Lower leg skin (tissue), 4 donors: ENCODE results near the gene PSMD5. TPM values are rescaled to one million over a fixed set of nuclear protein-coding genes. Genes with fewer than 3 reads are reported as not detected.
A peak's percentile ranks its signal among the peaks of the same experiment; 100 is the strongest.

Experiments used
- DNase-seq, 2 donors: peaks; one replicate each; pipeline ENCODE4 v3.0.0-alpha.2; 2019; ENCODE audit warnings: low spot score in 2 of 2
- H3K4me3 ChIP-seq: fragments of 200-600 bp; sonication (generic); 2 replicates; pipeline ENCODE4 v1.5.1; 2017; ENCODE audit warnings: mild to moderate bottlenecking, low read depth; ENCODE audit not compliant: poor library complexity, severe bottlenecking
- POLR2A ChIP-seq, 2 donors: fragments of 450-650 bp; IDR thresholded peaks; one replicate each; pipeline ENCODE4 v1.6.1; 2016 to 2017; ENCODE audit warnings: antibody characterized with exemption in 2 of 2, mild to moderate bottlenecking in 1 of 2, moderate library complexity in 1 of 2
- WGBS, 2 donors: methylation state at CpG; one replicate each; pipeline ENCODE4 v1.1.5; 2018; 5-methylcytosine and 5-hydroxymethylcytosine counted together
- intact Hi-C: fragments of 100-400 bp; cut with DNase I; formaldehyde crosslinking; loops from one replicate; pipeline ENCODE4 v1.15.0; 2023; ENCODE audit warnings: low total_unique reads
- total RNA-seq, 4 donors: library from RNA; depleted of rRNA; stranded (reverse); fragments of >200 nt; gene quantifications; one replicate each; pipeline ENCODE4 v1.1.0, GENCODE V29; 2016
- TF ChIP-seq, protein P1 (sequence below), 3 donors: fragments of 450-650 bp; IDR thresholded peaks; one replicate each; pipeline ENCODE4 v1.5.1; 2016; ENCODE audit warnings: antibody characterized with exemption in 3 of 3, mild to moderate bottlenecking in 3 of 3, moderate library complexity in 2 of 3

Gene PSMD5
- total RNA-seq, 4 donors from 2014 or later = 30.1 to 63.7 (median 33.9) TPM

DNA sequence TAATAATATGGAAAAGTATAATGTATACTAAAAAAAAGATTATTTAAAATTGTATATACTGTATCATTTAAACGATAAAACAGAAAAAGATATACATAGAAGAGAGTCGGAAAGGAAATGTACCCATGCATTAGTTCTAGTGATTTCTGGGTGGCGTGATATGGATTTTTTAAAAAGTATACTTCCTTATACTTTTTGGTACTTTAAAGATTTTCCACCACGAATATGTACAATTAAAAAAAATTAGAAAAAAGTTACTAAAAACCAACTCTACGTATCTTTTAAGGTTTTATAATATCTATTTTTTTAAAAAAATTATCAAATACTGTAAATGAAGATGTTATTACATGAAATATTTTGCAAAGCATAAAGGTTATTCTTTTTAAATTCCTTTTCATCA is 22.0 kb upstream of the PSMD5 start:
- intact Hi-C loops = loop anchor here (5.0 kb wide), 1 partner anchor 73 kb away; no protein-coding TSS in a partner anchor
- H3K4me3 ChIP-seq = no peak overlapping the region
- DNase-seq = no peak
- TF ChIP-seq, protein P1, sequence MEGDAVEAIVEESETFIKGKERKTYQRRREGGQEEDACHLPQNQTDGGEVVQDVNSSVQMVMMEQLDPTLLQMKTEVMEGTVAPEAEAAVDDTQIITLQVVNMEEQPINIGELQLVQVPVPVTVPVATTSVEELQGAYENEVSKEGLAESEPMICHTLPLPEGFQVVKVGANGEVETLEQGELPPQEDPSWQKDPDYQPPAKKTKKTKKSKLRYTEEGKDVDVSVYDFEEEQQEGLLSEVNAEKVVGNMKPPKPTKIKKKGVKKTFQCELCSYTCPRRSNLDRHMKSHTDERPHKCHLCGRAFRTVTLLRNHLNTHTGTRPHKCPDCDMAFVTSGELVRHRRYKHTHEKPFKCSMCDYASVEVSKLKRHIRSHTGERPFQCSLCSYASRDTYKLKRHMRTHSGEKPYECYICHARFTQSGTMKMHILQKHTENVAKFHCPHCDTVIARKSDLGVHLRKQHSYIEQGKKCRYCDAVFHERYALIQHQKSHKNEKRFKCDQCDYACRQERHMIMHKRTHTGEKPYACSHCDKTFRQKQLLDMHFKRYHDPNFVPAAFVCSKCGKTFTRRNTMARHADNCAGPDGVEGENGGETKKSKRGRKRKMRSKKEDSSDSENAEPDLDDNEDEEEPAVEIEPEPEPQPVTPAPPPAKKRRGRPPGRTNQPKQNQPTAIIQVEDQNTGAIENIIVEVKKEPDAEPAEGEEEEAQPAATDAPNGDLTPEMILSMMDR (IDR thresholded peaks at IDR 0.05) = no peak
- TF ChIP-seq POLR2A (IDR thresholded peaks at IDR 0.05) = no peak
- 95 to 96% methylated on average over 5 of the region's 5 CpGs for WGBS, 2 donors

DNA sequence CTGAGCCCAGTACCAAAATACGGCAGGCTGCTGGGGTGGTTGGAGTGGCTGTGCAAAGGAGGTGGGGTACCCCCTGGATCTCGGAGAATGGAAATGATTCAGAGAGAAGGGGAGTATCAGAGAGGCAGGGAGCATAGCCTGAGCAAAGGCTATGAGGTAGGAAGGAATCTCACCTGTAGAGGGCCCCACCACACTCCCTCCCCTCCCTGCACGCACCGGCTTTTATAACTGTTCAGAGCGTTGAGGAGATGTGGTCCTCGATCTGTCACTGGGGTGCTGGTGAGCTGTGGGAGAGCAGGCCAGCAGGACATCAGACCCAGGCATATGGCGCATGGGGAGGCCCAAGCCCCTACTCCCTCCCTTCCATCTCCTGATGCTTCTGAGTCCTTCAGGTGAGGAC is 21.1 kb upstream of the PSMD5 start:
- H3K4me3 ChIP-seq = no peak overlapping the region
- intact Hi-C loops = no loop called here
- no peak for TF ChIP-seq POLR2A (IDR thresholded peaks at IDR 0.05)
- TF ChIP-seq, protein P1 (IDR thresholded peaks at IDR 0.05) = no peak
- 90 to 91% methylated on average over 7 of the region's 7 CpGs for WGBS, 2 donors
- no peak for DNase-seq

DNA sequence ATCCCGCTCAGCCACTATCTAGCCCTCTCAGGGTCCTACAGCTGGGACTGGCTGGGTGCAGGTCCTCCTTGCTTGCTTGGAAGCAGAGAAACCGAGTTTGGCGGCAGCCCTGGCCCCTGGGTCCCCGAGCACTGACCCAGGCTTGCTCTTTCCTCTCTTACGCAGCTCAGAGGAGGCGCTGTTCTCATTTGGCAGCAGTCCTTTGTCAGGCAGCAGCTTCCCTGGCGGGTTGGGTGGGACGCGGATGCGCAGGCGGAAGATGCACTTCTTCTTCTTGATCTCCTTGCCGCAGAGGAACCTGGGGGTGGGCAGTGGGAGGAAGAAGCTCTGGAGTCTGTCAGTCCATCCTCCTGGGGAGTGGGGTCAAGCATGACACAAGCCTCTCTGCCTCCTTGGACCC is 19.7 kb upstream of the PSMD5 start:
- 92 to 96% methylated on average over 11 to 12 of the region's 12 CpGs for WGBS, 2 donors
- no peak overlapping the region for H3K4me3 ChIP-seq
- TF ChIP-seq, protein P1 (IDR thresholded peaks at IDR 0.05) = no peak
- TF ChIP-seq POLR2A (IDR thresholded peaks at IDR 0.05) = no peak
- intact Hi-C loops = no loop called here
- peak in 1 of 2 donors; percentile 79 for DNase-seq

DNA sequence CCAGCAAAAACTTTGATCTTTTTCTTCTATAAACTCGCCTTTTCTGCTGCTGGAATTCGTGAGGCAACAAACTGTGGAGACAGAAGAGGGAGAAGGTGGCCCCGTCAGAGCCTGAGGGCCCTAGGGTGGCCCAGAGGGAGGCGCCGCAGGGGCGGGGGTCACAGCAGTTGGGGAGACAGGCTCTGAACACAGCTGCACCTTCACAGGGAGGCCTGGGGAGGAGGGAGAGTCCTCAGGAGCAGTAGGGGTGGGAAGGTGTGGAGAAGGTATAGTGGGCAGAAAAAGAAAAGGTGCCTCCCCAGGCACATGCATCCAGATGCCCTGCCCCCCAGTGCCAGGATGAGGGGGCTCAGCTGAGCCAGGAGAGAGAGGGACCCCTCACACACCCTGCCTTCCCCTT is 19.2 kb upstream of the PSMD5 start:
- WGBS, 2 donors = 95 to 97% methylated on average over 6 of the region's 6 CpGs
- peak in 1 of 2 donors; percentile 34 for DNase-seq
- H3K4me3 ChIP-seq = no peak overlapping the region
- TF ChIP-seq POLR2A (IDR thresholded peaks at IDR 0.05) = no peak
- TF ChIP-seq, protein P1 (IDR thresholded peaks at IDR 0.05) = no peak
- intact Hi-C loops = no loop called here

DNA sequence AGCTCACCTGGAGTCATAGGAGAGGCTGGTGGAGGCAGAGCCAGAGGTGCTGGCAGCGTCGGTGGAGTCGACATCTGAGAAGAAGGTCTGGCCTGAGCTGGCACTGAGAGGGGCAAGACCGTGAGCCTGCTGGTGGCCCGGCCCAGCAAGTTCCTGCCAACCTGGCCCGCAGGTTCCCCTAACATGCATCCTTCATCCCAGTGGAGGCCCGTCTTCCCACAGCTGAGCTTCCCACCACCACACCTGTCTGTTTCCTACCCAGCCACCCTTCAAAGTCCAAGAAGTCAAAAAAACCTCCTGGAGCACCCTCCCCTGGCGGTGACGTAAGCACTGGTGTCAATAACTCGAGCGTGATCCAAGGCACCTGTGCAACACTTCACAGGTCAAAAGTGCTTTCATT is 17.4 kb upstream of the PSMD5 start:
- peak in 1 of 2 donors; percentile 59 for DNase-seq
- no peak for TF ChIP-seq POLR2A (IDR thresholded peaks at IDR 0.05)
- TF ChIP-seq, protein P1 (IDR thresholded peaks at IDR 0.05) = no peak
- intact Hi-C loops = no loop called here
- no peak overlapping the region for H3K4me3 ChIP-seq
- WGBS, 2 donors = 93 to 95% methylated on average over 11 of the region's 11 CpGs

DNA sequence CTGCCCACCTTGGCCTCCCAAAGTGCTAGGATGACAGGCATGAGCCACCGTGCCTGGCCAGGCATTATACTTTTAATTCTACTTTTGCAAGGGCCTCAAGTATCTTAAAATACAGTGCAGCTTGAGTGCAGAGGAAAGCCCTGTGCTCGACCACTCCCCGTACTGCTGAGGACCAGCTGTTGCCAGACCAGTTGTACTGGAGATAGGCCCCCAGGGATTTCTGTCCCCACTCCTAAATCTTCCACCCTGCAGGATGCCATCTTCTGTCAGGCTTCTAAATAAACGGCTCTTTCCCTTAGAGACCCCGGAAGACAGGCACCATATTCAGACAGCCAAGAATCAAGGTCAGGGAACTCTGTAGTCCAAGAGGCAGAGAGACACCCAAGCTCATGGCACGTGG is 16.6 kb upstream of the PSMD5 start:
- 61 to 75% methylated on average over 6 of the region's 6 CpGs for WGBS, 2 donors
- DNase-seq = peak in 1 of 2 donors; percentile 37
- no peak overlapping the region for H3K4me3 ChIP-seq
- no peak for TF ChIP-seq POLR2A (IDR thresholded peaks at IDR 0.05)
- TF ChIP-seq, protein P1 (IDR thresholded peaks at IDR 0.05) = no peak
- intact Hi-C loops = no loop called here
